Central memory CD8-positive, alpha-beta T cell (primary cell): ENCODE results near the gene PSMB11.

ENCODE experiments used
- ATAC-seq: fragments of 150-1000 bp; cut with Tn5 transposase; replicated peaks from 2 replicates; pipeline ENCODE4 v1.10.0; 2022; ENCODE audit warnings: mild to moderate bottlenecking, moderate FRiP score, moderate number of reproducible peaks; ENCODE audit not compliant: poor library complexity, severe bottlenecking; ENCODE audit errors: extremely low read depth
- DNase-seq, 2 donors: peaks; one replicate each; pipeline ENCODE4 v3.0.0; 2021; ENCODE audit warnings: low spot score in 2 of 2
- H3K27ac Mint-ChIP-seq: one replicate; pipeline ENCODE4 v1.8.0; 2022; ENCODE audit warnings: low read depth, mild to moderate bottlenecking, moderate library complexity, mixed read lengths
- H3K27me3 Mint-ChIP-seq: one replicate; pipeline ENCODE4 v1.8.0; 2022; ENCODE audit warnings: mixed read lengths
- H3K36me3 Mint-ChIP-seq: one replicate; pipeline ENCODE4 v1.8.0; 2022; ENCODE audit warnings: mild to moderate bottlenecking, moderate library complexity, mixed read lengths; ENCODE audit not compliant: insufficient read depth
- H3K4me1 Mint-ChIP-seq: one replicate; pipeline ENCODE4 v1.8.0; 2022; ENCODE audit warnings: mixed read lengths
- H3K4me3 Mint-ChIP-seq: one replicate; pipeline ENCODE4 v1.8.0; 2022; ENCODE audit warnings: mild to moderate bottlenecking, moderate library complexity, mixed read lengths
- H3K9me3 Mint-ChIP-seq: one replicate; pipeline ENCODE4 v1.8.0; 2022; ENCODE audit warnings: mixed read lengths

Gene PSMB11

GRCh38 chr14:23035303-23036144 is 6.5 kb upstream of the PSMB11 start:
- Mint-ChIP-seq H3K4me3 (peak overlapping the region; percentile 80), H3K4me1 (peaks cover 29% of the 10 kb centered on the region), H3K36me3 (peaks cover 22% of the 10 kb centered on the region), H3K27me3 (no peaks in the 10 kb centered on the region), H3K27ac (peak overlapping the region; percentile 91), H3K9me3 (no peaks in the 10 kb centered on the region)
- ATAC-seq (no peak), DNase-seq (no peak)

- no peak for DNase-seq
- Mint-ChIP-seq H3K27me3 (no peaks in the 10 kb centered on the region), H3K4me3 (no peak overlapping the region), H3K36me3 (no peaks in the 10 kb centered on the region), H3K9me3 (no peaks in the 10 kb centered on the region), H3K27ac (no peak overlapping the region), H3K4me1 (peaks cover 8% of the 10 kb centered on the region)
- no peak for ATAC-seq
Observed at GRCh38 chr14:23040100-23040499, 1.9 kb upstream of the PSMB11 start.

- no peak overlapping the region for H3K4me3 Mint-ChIP-seq
- H3K4me1 Mint-ChIP-seq = no peaks in the 10 kb centered on the region
- H3K9me3 Mint-ChIP-seq = no peaks in the 10 kb centered on the region
- no peaks in the 10 kb centered on the region for H3K36me3 Mint-ChIP-seq
- DNase-seq (no peak), ATAC-seq (no peak)
- H3K27ac Mint-ChIP-seq = no peak overlapping the region
- H3K27me3 Mint-ChIP-seq = no peaks in the 10 kb centered on the region
Observed at GRCh38 chr14:23041729-23042128, 283 bp upstream of the PSMB11 start.

GRCh38 chr14:23043145-23043544 is 1.1 kb downstream of the PSMB11 start:
- ATAC-seq = no peak
- H3K27ac Mint-ChIP-seq = no peak overlapping the region
- no peaks in the 10 kb centered on the region for H3K4me1 Mint-ChIP-seq

GRCh38 chr14:23043754-23044153 is 1.7 kb downstream of the PSMB11 start:
- ATAC-seq (no peak), DNase-seq (no peak)
- no peak overlapping the region for H3K27ac Mint-ChIP-seq
- H3K9me3 Mint-ChIP-seq = no peaks in the 10 kb centered on the region
- no peak overlapping the region for H3K4me3 Mint-ChIP-seq
- no peaks in the 10 kb centered on the region for H3K27me3 Mint-ChIP-seq
- H3K36me3 Mint-ChIP-seq = no peaks in the 10 kb centered on the region
- H3K4me1 Mint-ChIP-seq = no peaks in the 10 kb centered on the region

More at GRCh38 chr14:23043145-23043544, 1.1 kb downstream of the PSMB11 start:
- Mint-ChIP-seq H3K27me3 (no peaks in the 10 kb centered on the region), H3K36me3 (no peaks in the 10 kb centered on the region), H3K9me3 (no peaks in the 10 kb centered on the region), H3K4me3 (no peak overlapping the region)
- DNase-seq = no peak

GRCh38 chr14:23044840-23045239 is 2.8 kb downstream of the PSMB11 start:
- Mint-ChIP-seq H3K4me1 (no peaks in the 10 kb centered on the region), H3K4me3 (no peak overlapping the region), H3K27ac (no peak overlapping the region), H3K36me3 (no peaks in the 10 kb centered on the region), H3K27me3 (no peaks in the 10 kb centered on the region), H3K9me3 (no peaks in the 10 kb centered on the region)
- ATAC-seq (no peak), DNase-seq (no peak)

GRCh38 chr14:23045419-23046357 is 3.7 kb downstream of the PSMB11 start:
- Mint-ChIP-seq H3K4me3 (no peak overlapping the region), H3K9me3 (no peaks in the 10 kb centered on the region), H3K4me1 (no peaks in the 10 kb centered on the region), H3K36me3 (no peaks in the 10 kb centered on the region), H3K27me3 (no peaks in the 10 kb centered on the region), H3K27ac (peak overlapping the region; percentile 67)
- no peak for DNase-seq
- no peak for ATAC-seq

GRCh38 chr14:23047034-23047634 is 5.1 kb downstream of the PSMB11 start:
- Mint-ChIP-seq H3K36me3 (no peaks in the 10 kb centered on the region), H3K4me3 (no peak overlapping the region), H3K27ac (no peak overlapping the region), H3K27me3 (no peaks in the 10 kb centered on the region), H3K4me1 (no peaks in the 10 kb centered on the region), H3K9me3 (no peaks in the 10 kb centered on the region)
- no peak for DNase-seq
- no peak for ATAC-seq

GRCh38 chr14:23047751-23048693 is 6.0 kb downstream of the PSMB11 start:
- Mint-ChIP-seq H3K27me3 (no peaks in the 10 kb centered on the region), H3K36me3 (no peaks in the 10 kb centered on the region), H3K4me3 (no peak overlapping the region), H3K27ac (no peak overlapping the region), H3K4me1 (no peaks in the 10 kb centered on the region), H3K9me3 (no peaks in the 10 kb centered on the region)
- no peak for ATAC-seq
- no peak for DNase-seq

- Mint-ChIP-seq H3K27me3 (no peaks in the 10 kb centered on the region), H3K36me3 (no peaks in the 10 kb centered on the region), H3K4me1 (no peaks in the 10 kb centered on the region), H3K9me3 (no peaks in the 10 kb centered on the region), H3K27ac (no peak overlapping the region), H3K4me3 (no peak overlapping the region)
- ATAC-seq = no peak
- no peak for DNase-seq
Observed at GRCh38 chr14:23049011-23049410, 7.0 kb downstream of the PSMB11 start.

GRCh38 chr14:23051141-23052057 is 9.4 kb downstream of the PSMB11 start:
- Mint-ChIP-seq H3K9me3 (no peaks in the 10 kb centered on the region), H3K36me3 (no peaks in the 10 kb centered on the region), H3K4me3 (no peak overlapping the region), H3K27ac (no peak overlapping the region), H3K27me3 (no peaks in the 10 kb centered on the region), H3K4me1 (peaks cover 7% of the 10 kb centered on the region)
- ATAC-seq (no peak), DNase-seq (no peak)
